Fibroblast of pulmonary artery (primary cell): Measurements from ENCODE around the gene ELMO1.

Experiments used
- DNase-seq: peaks from one replicate; pipeline ENCODE4 v3.0.0-alpha.2; 2010; ENCODE audit warnings: low read depth
- H3K4me3 ChIP-seq: replicated peaks from 2 replicates; pipeline ENCODE4 v1.5.1; 2011; ENCODE audit warnings: low read depth, mild to moderate bottlenecking, control low read depth, low read length, moderate library complexity
- CTCF ChIP-seq: IDR thresholded peaks from 2 replicates; pipeline ENCODE4 v1.5.1; 2011; ENCODE audit warnings: mild to moderate bottlenecking, control low read depth, low read length, inconsistent platforms; ENCODE audit errors: missing control alignments

The ELMO1 gene

GRCh38 chr7:37273891-37274290 is 174.8 kb downstream of the ELMO1 start:
- TF ChIP-seq CTCF = no peak
- no peak overlapping the region for H3K4me3 ChIP-seq
- DNase-seq = no peak

- DNase-seq = no peak
Observed at GRCh38 chr7:37269711-37270508, 178.8 kb downstream of the ELMO1 start.

GRCh38 chr7:37267251-37267650 is 181.4 kb downstream of the ELMO1 start:
- H3K4me3 ChIP-seq = no peak overlapping the region
- no peak for TF ChIP-seq CTCF
- no peak for DNase-seq

More at GRCh38 chr7:37269711-37270508, 178.8 kb downstream of the ELMO1 start:
- no peak for TF ChIP-seq CTCF
- H3K4me3 ChIP-seq = no peak overlapping the region

- TF ChIP-seq CTCF = no peak
- H3K4me3 ChIP-seq = no peak overlapping the region
Observed at GRCh38 chr7:37265876-37266275, 182.8 kb downstream of the ELMO1 start.

GRCh38 chr7:37265006-37265405 is 183.7 kb downstream of the ELMO1 start:
- no peak for DNase-seq
- TF ChIP-seq CTCF = no peak
- H3K4me3 ChIP-seq = no peak overlapping the region

More at GRCh38 chr7:37265876-37266275, 182.8 kb downstream of the ELMO1 start:
- DNase-seq = no peak

- H3K4me3 ChIP-seq = no peak overlapping the region
Observed at GRCh38 chr7:37262181-37262580, 186.5 kb downstream of the ELMO1 start.

More at GRCh38 chr7:37262181-37262580, 186.5 kb downstream of the ELMO1 start:
- DNase-seq = no peak
- no peak for TF ChIP-seq CTCF
